ENCODE data around the gene CPZ. TPM values are rescaled to one million over a fixed set of nuclear protein-coding genes. Genes with fewer than 3 reads are reported as not detected.

Gene CPZ
- total RNA-seq, 6 experiments from 2014 or later: 0.24 to 0.80 (median 0.74) TPM; not detected in 1

DNA sequence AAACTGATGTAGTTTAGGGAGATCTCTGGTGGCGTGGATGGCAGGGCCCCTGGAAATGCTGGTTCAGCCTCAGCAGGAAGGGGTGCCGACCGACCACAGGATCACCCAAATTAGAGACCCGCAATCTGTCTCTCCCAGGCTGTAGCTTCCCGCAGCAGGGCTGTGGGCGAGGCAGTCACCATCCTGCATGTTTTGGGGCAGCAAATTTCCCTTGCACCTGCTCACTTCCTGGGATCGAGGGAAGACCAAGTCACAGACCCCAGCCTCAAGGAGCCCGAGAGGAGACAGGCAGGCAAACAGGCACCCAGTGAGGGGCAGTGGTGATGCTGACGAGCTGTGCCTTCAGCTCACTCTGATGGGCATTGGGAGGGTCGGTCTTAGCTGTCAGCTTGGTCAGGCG is 33.6 kb upstream of the CPZ start:
- no peaks in the 10 kb centered on the region for H3K36me3 ChIP-seq
- H3K9me3 ChIP-seq: no peaks in the 10 kb centered on the region
- no peaks in the 10 kb centered on the region for H3K27me3 ChIP-seq
- 83% methylated on average over 4 of the region's 11 CpGs for WGBS (ENCODE audit: insufficient coverage, low coverage, low lambda C conversion rate, missing lambda C conversion rate)
- no peak overlapping the region for H3K4me3 ChIP-seq
- TF ChIP-seq POLR2A (IDR thresholded peaks at IDR 0.05) (no peak), CTCF (IDR thresholded peaks at IDR 0.05) (no peak)
- no peaks in the 10 kb centered on the region for H3K4me1 ChIP-seq
- peak in 1 of 3 donors; percentile 27 for DNase-seq
- intact Hi-C loops (cut with DNase I): no loop called here
- H3K27ac ChIP-seq: no peak overlapping the region
- no peak for ATAC-seq

- DNase-seq (peak in 1 of 3 donors; percentile 13), ATAC-seq (no peak)
- H3K27me3 ChIP-seq: no peaks in the 10 kb centered on the region
- H3K4me3 ChIP-seq: no peak overlapping the region
- 63% methylated on average over 5 of the region's 12 CpGs for WGBS (ENCODE audit: insufficient coverage, low coverage, low lambda C conversion rate, missing lambda C conversion rate)
- H3K27ac ChIP-seq: no peak overlapping the region
- H3K9me3 ChIP-seq: no peaks in the 10 kb centered on the region
- intact Hi-C loops (cut with DNase I): no loop called here
- no peaks in the 10 kb centered on the region for H3K4me1 ChIP-seq
- TF ChIP-seq CTCF (IDR thresholded peaks at IDR 0.05) (no peak), POLR2A (IDR thresholded peaks at IDR 0.05) (no peak)
- no peaks in the 10 kb centered on the region for H3K36me3 ChIP-seq
Measured at GRCh38 chr4:8559524-8560264, 32.9 kb upstream of the CPZ start.

- intact Hi-C loops (cut with DNase I): no loop called here
- no peaks in the 10 kb centered on the region for H3K4me1 ChIP-seq
- H3K36me3 ChIP-seq: no peaks in the 10 kb centered on the region
- DNase-seq: peak in 1 of 3 donors; percentile 21
- TF ChIP-seq CTCF (IDR thresholded peaks at IDR 0.05): no peak
- no peak for TF ChIP-seq POLR2A (IDR thresholded peaks at IDR 0.05)
- ATAC-seq: no peak
- no peak overlapping the region for H3K27ac ChIP-seq
- 30% methylated on average over 4 of the region's 16 CpGs for WGBS (ENCODE audit: insufficient coverage, low coverage, low lambda C conversion rate, missing lambda C conversion rate)
- H3K4me3 ChIP-seq: no peak overlapping the region
- H3K9me3 ChIP-seq: no peaks in the 10 kb centered on the region
- no peaks in the 10 kb centered on the region for H3K27me3 ChIP-seq
Measured at GRCh38 chr4:8560265-8561047, 32.1 kb upstream of the CPZ start.

- no peaks in the 10 kb centered on the region for H3K27me3 ChIP-seq
- H3K9me3 ChIP-seq: no peaks in the 10 kb centered on the region
- WGBS (ENCODE audit: insufficient coverage, low coverage, low lambda C conversion rate, missing lambda C conversion rate): no CpG with 5 or more reads among the region's 1 CpG
- no peak for DNase-seq
- no peaks in the 10 kb centered on the region for H3K4me1 ChIP-seq
- TF ChIP-seq POLR2A (IDR thresholded peaks at IDR 0.05) (no peak), CTCF (IDR thresholded peaks at IDR 0.05) (no peak)
- intact Hi-C loops (cut with DNase I): no loop called here
- ATAC-seq: no peak
- H3K4me3 ChIP-seq: no peak overlapping the region
- no peak overlapping the region for H3K27ac ChIP-seq
- H3K36me3 ChIP-seq: no peaks in the 10 kb centered on the region
Measured at GRCh38 chr4:8564595-8564994, 28.0 kb upstream of the CPZ start.
